NT2/D1 (cell line): ENCODE data around the gene MEOX2.

Source experiments
- DNase-seq: peaks from one replicate; pipeline ENCODE4 v3.0.0-alpha.2; 2011; ENCODE audit warnings: low read depth, low spot score
- H3K27me3 ChIP-seq: 2 replicates; pipeline ENCODE4 v1.6.0; 2011; ENCODE audit warnings: mild to moderate bottlenecking; ENCODE audit not compliant: insufficient read length, insufficient read depth
- H3K36me3 ChIP-seq: 2 replicates; pipeline ENCODE4 v1.6.1; 2011; ENCODE audit warnings: mild to moderate bottlenecking, low read length, mixed read lengths; ENCODE audit not compliant: insufficient read depth, insufficient read length
- H3K4me1 ChIP-seq: 2 replicates; pipeline ENCODE4 v1.5.1; 2011; ENCODE audit not compliant: insufficient read depth, insufficient read length
- H3K4me3 ChIP-seq: 2 replicates; pipeline ENCODE4 v1.5.1; 2011; ENCODE audit warnings: low read depth; ENCODE audit not compliant: insufficient read length
- H3K9ac ChIP-seq: 2 replicates; pipeline ENCODE4 v1.6.0; 2011; ENCODE audit warnings: low read depth; ENCODE audit not compliant: insufficient read length
- H3K9me3 ChIP-seq: 2 replicates; pipeline ENCODE4 v1.5.1; 2011; ENCODE audit warnings: mild to moderate bottlenecking, low read length; ENCODE audit not compliant: insufficient read depth
- SUZ12 ChIP-seq: IDR thresholded peaks from 2 replicates; pipeline ENCODE4 v1.6.1; 2011; ENCODE audit not compliant: insufficient read length, insufficient read depth; ENCODE audit errors: extremely low read depth
- YY1 ChIP-seq: IDR thresholded peaks from 2 replicates; pipeline ENCODE4 v1.6.1; 2011; ENCODE audit not compliant: insufficient read length, insufficient read depth
- ZNF274 ChIP-seq: IDR thresholded peaks from 2 replicates; pipeline ENCODE4 v1.6.1; 2011; ENCODE audit warnings: mild to moderate bottlenecking, low read depth, low read length

MEOX2 gene

DNA sequence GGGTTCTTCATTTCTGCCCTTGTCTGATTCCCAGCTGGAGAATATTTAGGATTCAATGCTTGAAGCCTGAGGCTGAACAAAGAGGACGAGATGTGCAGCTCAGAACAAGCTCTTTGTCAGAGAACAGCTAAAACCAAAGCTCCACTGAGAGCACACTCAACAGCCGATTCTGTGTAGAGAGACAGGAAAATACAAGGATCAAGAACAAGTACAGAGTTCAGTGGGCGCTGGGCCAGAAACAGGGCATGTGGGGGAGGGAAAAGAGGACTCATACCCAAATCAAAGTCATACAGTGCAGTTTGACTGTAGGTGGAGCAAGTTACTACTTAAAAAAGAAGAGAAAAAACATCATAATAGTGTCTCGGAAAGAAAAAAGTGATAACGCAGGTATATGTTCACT, 124.6 kb downstream of the MEOX2 start, which contains the start of gene AGMO:
Gene AGMO (minus strand): TSS at position 181 of the 400 bp plus-strand sequence.
- H3K27me3 ChIP-seq = no peaks in the 10 kb centered on the region
- H3K36me3 ChIP-seq = no peaks in the 10 kb centered on the region
- no peaks in the 10 kb centered on the region for H3K4me1 ChIP-seq
- H3K4me3 ChIP-seq = no peak within 1 kb of the TSS
- H3K9me3 ChIP-seq = no peaks in the 10 kb centered on the region
- no peak within 1 kb of the TSS for H3K9ac ChIP-seq
- DNase-seq = no peak
- no peak for TF ChIP-seq YY1
- TF ChIP-seq SUZ12 = no peak
- no peak for TF ChIP-seq ZNF274
